ENCODE results near the gene OPTN. TPM values are rescaled to one million over a fixed set of nuclear protein-coding genes. Genes with fewer than 3 reads are reported as not detected.
A peak's percentile ranks its signal among the peaks of the same experiment; 100 is the strongest.

OPTN gene
- total and polyA plus RNA-seq, 10 of the 15 experiments (the other 5 are each of a cell fraction or from before 2014, with no cell fraction given): 15.2 to 42.4 (median 25.5) TPM

- 0 out of 2 replicates have a peak, but pooled peaks have one; percentile 53 for TF ChIP-seq ZNF384 (IDR thresholded peaks at IDR 0.05; ENCODE audit: borderline replicate concordance, low read depth, low read length)
- TF ChIP-seq EP300 (IDR thresholded peaks at IDR 0.05; ENCODE audit: borderline replicate concordance in 1 of 2, control insufficient read depth in 1 of 2, low read depth in 2 of 2, low read length in 2 of 2): no peak
- TF ChIP-seq KLF5 (IDR thresholded peaks at IDR 0.05; ENCODE audit: partially characterized antibody): no peak
- TF ChIP-seq ZNF592 (IDR thresholded peaks at IDR 0.05): no peak
- TF ChIP-seq CHD4 (IDR thresholded peaks at IDR 0.05): no peak
- TF ChIP-seq NRF1 (conservative IDR thresholded peaks at IDR 0.05; ENCODE audit: low read depth, low read length): no peak
- 0 out of 2 replicates have a peak, but pooled peaks have one; percentile 16 for TF ChIP-seq YY1 (IDR thresholded peaks at IDR 0.05; ENCODE audit: low read depth, low read length)
- TF ChIP-seq BACH1 (IDR thresholded peaks at IDR 0.05; ENCODE audit: borderline replicate concordance): no peak
- TF ChIP-seq ZZZ3 (IDR thresholded peaks at IDR 0.05; ENCODE audit: control insufficient read depth, insufficient read length, low read depth): no peak
- TF ChIP-seq RELB (IDR thresholded peaks at IDR 0.05; ENCODE audit: low read depth): no peak
- TF ChIP-seq RBBP5 (conservative IDR thresholded peaks at IDR 0.05): no peak
- TF ChIP-seq ZNF217 (IDR thresholded peaks at IDR 0.05): no peak
- no peak for TF ChIP-seq MTA3 (IDR thresholded peaks at IDR 0.05; ENCODE audit: borderline replicate concordance, low read length)
- no peak for TF ChIP-seq ESRRA (IDR thresholded peaks at IDR 0.05; ENCODE audit: low read length)
- no peak for TF ChIP-seq PML (IDR thresholded peaks at IDR 0.05; ENCODE audit: low read length)
- no peak; a peak in 2 of 4 replicates for TF ChIP-seq IKZF2 (IDR thresholded peaks at IDR 0.05)
- 0 out of 2 replicates have a peak, but pooled peaks have one; percentile 37 for TF ChIP-seq HDGF (IDR thresholded peaks at IDR 0.05)
- no peak for TF ChIP-seq E4F1 (IDR thresholded peaks at IDR 0.05; ENCODE audit: borderline replicate concordance, partially characterized antibody)
- TF ChIP-seq SIN3A (IDR thresholded peaks at IDR 0.05; ENCODE audit: low read depth, low read length): 0 out of 2 replicates have a peak, but pooled peaks have one; percentile 45
- TF ChIP-seq SUZ12 (IDR thresholded peaks at IDR 0.05; ENCODE audit: unreplicated experiment): no peak
Observed at GRCh38 chr10:13099144-13099665, 758 bp upstream of the OPTN start (continued).
